ENCODE data around the gene SMAD6.
A peak's percentile ranks its signal among the peaks of the same experiment; 100 is the strongest.

Gene SMAD6

GRCh38 chr15:66701422-66702034 lies 508 bp upstream of the SMAD6 start (continued):
- TF ChIP-seq HIC1 (tag by site-specific recombination; IDR thresholded peaks at IDR 0.05) (no peak; the same call in 1 of the 2 replicates), ZIC2 (tag by site-specific recombination; IDR thresholded peaks at IDR 0.05) (peak; percentile 49), ZNF473 (tag by site-specific recombination; IDR thresholded peaks at IDR 0.05) (no peak), ATF2 (tag by site-specific recombination; IDR thresholded peaks at IDR 0.05; ENCODE audit: low read depth) (no peak), YY1 (tag by site-specific recombination; IDR thresholded peaks at IDR 0.05) (no peak), PRDM6 (tag by site-specific recombination; IDR thresholded peaks at IDR 0.05) (no peak), PRDM10 (tag by site-specific recombination; IDR thresholded peaks at IDR 0.05) (peak; percentile 63; the same call in 1 of the 2 replicates), ZNF24 (tag by site-specific recombination; IDR thresholded peaks at IDR 0.05) (no peak), ZNF311 (tag by site-specific recombination; IDR thresholded peaks at IDR 0.05; ENCODE audit: borderline replicate concordance) (no peak), ZNF174 (tag by site-specific recombination; IDR thresholded peaks at IDR 0.05) (no peak), ZNF510 (tag by site-specific recombination; IDR thresholded peaks at IDR 0.05; ENCODE audit: insufficient replicate concordance) (no peak), ZNF391 (tag by site-specific recombination; IDR thresholded peaks at IDR 0.05; ENCODE audit: borderline replicate concordance, low read depth) (no peak; the same call in 1 of the 2 replicates), ZNF121 (tag by site-specific recombination; IDR thresholded peaks at IDR 0.05) (0 out of 2 replicates have a peak, but pooled peaks have one; percentile 21), ZNF18 (tag by site-specific recombination; IDR thresholded peaks at IDR 0.05) (0 out of 2 replicates have a peak, but pooled peaks have one; percentile 3), ZNF792 (tag by site-specific recombination; IDR thresholded peaks at IDR 0.05) (no peak), ZNF596 (tag by site-specific recombination; IDR thresholded peaks at IDR 0.05) (peak; percentile 35; the same call in 1 of the 2 replicates), TRIM28 (IDR thresholded peaks at IDR 0.05; ENCODE audit: borderline replicate concordance, low read length) (no peak), ZNF221 (tag by site-specific recombination; IDR thresholded peaks at IDR 0.05; ENCODE audit: borderline replicate concordance) (no peak), ZNF362 (tag by site-specific recombination; IDR thresholded peaks at IDR 0.05) (no peak), IKZF3 (tag by site-specific recombination; IDR thresholded peaks at IDR 0.05) (no peak; the same call in 1 of the 2 replicates), ZNF549 (tag by site-specific recombination; IDR thresholded peaks at IDR 0.05) (no peak), ZNF350 (tag by site-specific recombination; IDR thresholded peaks at IDR 0.05) (no peak), ZBTB10 (tag by site-specific recombination; IDR thresholded peaks at IDR 0.05) (peak; percentile 91), ZNF16 (tag by site-specific recombination; IDR thresholded peaks at IDR 0.05; ENCODE audit: low read depth) (no peak)
